ENCODE results near the gene LRFN2.

- TF ChIP-seq EZH2 (IDR thresholded peaks at IDR 0.05; ENCODE audit: low read length, unreplicated experiment) (no peak), CTCF (conservative IDR thresholded peaks at IDR 0.05; ENCODE audit: low read depth, low read length) (no peak)
Observed at GRCh38 chr6:40440053-40440452, 147.1 kb downstream of the LRFN2 start.
